DND-41 (cell line): ENCODE results near the gene SHFL.

Experiments used
- EZH2 ChIP-seq: IDR thresholded peaks from 3 replicates; pipeline ENCODE4 v1.6.1; 2012; ENCODE audit warnings: borderline replicate concordance, low read depth, mild to moderate bottlenecking, moderate library complexity, low read length, inconsistent platforms; ENCODE audit not compliant: severe bottlenecking
- TF ChIP-seq, protein P1 (sequence below): IDR thresholded peaks from 2 replicates; pipeline ENCODE4 v1.5.1; 2012; ENCODE audit warnings: borderline replicate concordance, low read length, moderate library complexity, mild to moderate bottlenecking; ENCODE audit not compliant: poor library complexity, severe bottlenecking; ENCODE audit errors: extremely low read depth

DNA sequence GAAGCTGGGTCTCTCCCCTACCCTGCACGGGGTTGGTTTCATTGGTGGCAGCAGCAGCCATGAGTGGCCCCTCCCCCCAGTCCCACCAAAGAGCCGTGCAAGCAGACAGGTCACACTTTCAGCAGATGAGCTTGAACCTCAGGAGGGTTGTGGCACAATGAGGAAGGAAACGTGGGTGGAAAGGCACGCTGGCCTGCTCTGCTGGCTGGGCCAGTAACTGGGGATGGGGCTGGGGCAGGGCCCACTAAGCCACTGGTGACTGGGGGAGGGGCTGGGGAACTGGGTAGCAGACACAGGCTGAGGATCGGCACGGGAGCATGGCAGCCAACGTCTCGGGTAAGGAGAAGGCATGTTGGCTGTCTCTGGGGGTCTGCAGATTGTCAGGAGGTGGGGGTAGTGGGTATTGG is 25.3 kb downstream of the SHFL start, which contains the start of gene P2RY11:
- TF ChIP-seq, protein P1, sequence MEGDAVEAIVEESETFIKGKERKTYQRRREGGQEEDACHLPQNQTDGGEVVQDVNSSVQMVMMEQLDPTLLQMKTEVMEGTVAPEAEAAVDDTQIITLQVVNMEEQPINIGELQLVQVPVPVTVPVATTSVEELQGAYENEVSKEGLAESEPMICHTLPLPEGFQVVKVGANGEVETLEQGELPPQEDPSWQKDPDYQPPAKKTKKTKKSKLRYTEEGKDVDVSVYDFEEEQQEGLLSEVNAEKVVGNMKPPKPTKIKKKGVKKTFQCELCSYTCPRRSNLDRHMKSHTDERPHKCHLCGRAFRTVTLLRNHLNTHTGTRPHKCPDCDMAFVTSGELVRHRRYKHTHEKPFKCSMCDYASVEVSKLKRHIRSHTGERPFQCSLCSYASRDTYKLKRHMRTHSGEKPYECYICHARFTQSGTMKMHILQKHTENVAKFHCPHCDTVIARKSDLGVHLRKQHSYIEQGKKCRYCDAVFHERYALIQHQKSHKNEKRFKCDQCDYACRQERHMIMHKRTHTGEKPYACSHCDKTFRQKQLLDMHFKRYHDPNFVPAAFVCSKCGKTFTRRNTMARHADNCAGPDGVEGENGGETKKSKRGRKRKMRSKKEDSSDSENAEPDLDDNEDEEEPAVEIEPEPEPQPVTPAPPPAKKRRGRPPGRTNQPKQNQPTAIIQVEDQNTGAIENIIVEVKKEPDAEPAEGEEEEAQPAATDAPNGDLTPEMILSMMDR, result no peak
- no peak for TF ChIP-seq EZH2
